ENCODE data around the gene TAF8.

- TF ChIP-seq EZH2phosphoT487 (IDR thresholded peaks at IDR 0.05; ENCODE audit: borderline replicate concordance, low read length) (no peak), CTCF (conservative IDR thresholded peaks at IDR 0.05; ENCODE audit: low read depth, low read length) (no peak)
These were observed 21.1 kb upstream of the TAF8 start for GRCh38 chr6:42029062-42029685.

All from PC-3 (cell line).